Activated naive CD4-positive, alpha-beta T cell treated with anti-CD3 and anti-CD28 coated beads, Interleukin-2, amount 50 U/mL, for 24 hours (primary cell): ENCODE measurements around the gene ATP5ME.
"Not testable (repeated sequence)": the region's sequence is repeated elsewhere in the genome, so short reads cannot be mapped to it uniquely, and the experiment has no call there.

Experiments
- H3K27ac Mint-ChIP-seq: one replicate; pipeline ENCODE4 v1.8.0; 2021; ENCODE audit warnings: mild to moderate bottlenecking, mixed read lengths
- H3K27me3 Mint-ChIP-seq: one replicate; pipeline ENCODE4 v1.8.0; 2021; ENCODE audit warnings: mixed read lengths
- H3K36me3 Mint-ChIP-seq: one replicate; pipeline ENCODE4 v1.8.0; 2021; ENCODE audit warnings: mixed read lengths
- H3K4me1 Mint-ChIP-seq: one replicate; pipeline ENCODE4 v1.8.0; 2021; ENCODE audit warnings: mixed read lengths
- H3K4me3 Mint-ChIP-seq: one replicate; pipeline ENCODE4 v1.8.0; 2021; ENCODE audit warnings: mild to moderate bottlenecking, mixed read lengths
- H3K9me3 Mint-ChIP-seq: one replicate; pipeline ENCODE4 v1.8.0; 2021; ENCODE audit warnings: mixed read lengths

Gene ATP5ME

GRCh38 chr4:647481-647880, 26.6 kb downstream of the ATP5ME start:
- Mint-ChIP-seq H3K4me3 (no peak overlapping the region), H3K27me3 (peaks cover 9% of the 10 kb centered on the region)

GRCh38 chr4:646460-646859, 27.6 kb downstream of the ATP5ME start:
- H3K36me3 Mint-ChIP-seq, result peaks cover 2% of the 10 kb centered on the region
- no peaks in the 10 kb centered on the region for H3K9me3 Mint-ChIP-seq
- peaks cover 9% of the 10 kb centered on the region for H3K4me1 Mint-ChIP-seq
- peaks cover 9% of the 10 kb centered on the region for H3K27me3 Mint-ChIP-seq
- H3K4me3 Mint-ChIP-seq, result peak overlapping the region; percentile 77
- H3K27ac Mint-ChIP-seq, result peak overlapping the region; percentile 74

More at GRCh38 chr4:647481-647880, 26.6 kb downstream of the ATP5ME start:
- peaks cover 9% of the 10 kb centered on the region for H3K4me1 Mint-ChIP-seq
- H3K9me3 Mint-ChIP-seq, result no peaks in the 10 kb centered on the region
- H3K36me3 Mint-ChIP-seq, result peaks cover 2% of the 10 kb centered on the region
- no peak overlapping the region for H3K27ac Mint-ChIP-seq

- H3K36me3 Mint-ChIP-seq, H3K27ac Mint-ChIP-seq, H3K4me1 Mint-ChIP-seq: not testable (repeated sequence)
Measured at GRCh38 chr4:642366-642765, 31.7 kb downstream of the ATP5ME start.

GRCh38 chr4:637536-638280, 36.4 kb downstream of the ATP5ME start:
- H3K9me3 Mint-ChIP-seq, result peaks cover 7% of the 10 kb centered on the region

More at GRCh38 chr4:642366-642765, 31.7 kb downstream of the ATP5ME start:
- H3K9me3 Mint-ChIP-seq, H3K4me3 Mint-ChIP-seq: not testable (repeated sequence)
- peaks cover 16% of the 10 kb centered on the region for H3K27me3 Mint-ChIP-seq

GRCh38 chr4:636628-637159, 37.4 kb downstream of the ATP5ME start:
- H3K9me3 Mint-ChIP-seq, result peaks cover 10% of the 10 kb centered on the region
- no peak overlapping the region for H3K4me3 Mint-ChIP-seq
- H3K4me1 Mint-ChIP-seq, result no peaks in the 10 kb centered on the region
- no peaks in the 10 kb centered on the region for H3K36me3 Mint-ChIP-seq
- H3K27me3 Mint-ChIP-seq, result peaks cover 7% of the 10 kb centered on the region
- no peak overlapping the region for H3K27ac Mint-ChIP-seq

More at GRCh38 chr4:637536-638280, 36.4 kb downstream of the ATP5ME start:
- Mint-ChIP-seq H3K27me3 (peaks cover 7% of the 10 kb centered on the region), H3K27ac (no peak overlapping the region), H3K4me3 (no peak overlapping the region), H3K4me1 (no peaks in the 10 kb centered on the region), H3K36me3 (no peaks in the 10 kb centered on the region)

GRCh38 chr4:635851-636627, 38.0 kb downstream of the ATP5ME start:
- Mint-ChIP-seq H3K4me1 (no peaks in the 10 kb centered on the region), H3K27ac (no peak overlapping the region), H3K9me3 (peaks cover 8% of the 10 kb centered on the region), H3K27me3 (peaks cover 7% of the 10 kb centered on the region), H3K4me3 (no peak overlapping the region), H3K36me3 (no peaks in the 10 kb centered on the region)

GRCh38 chr4:635066-635835, 38.8 kb downstream of the ATP5ME start:
- H3K27me3 Mint-ChIP-seq, H3K4me3 Mint-ChIP-seq, H3K27ac Mint-ChIP-seq, H3K36me3 Mint-ChIP-seq, H3K9me3 Mint-ChIP-seq, H3K4me1 Mint-ChIP-seq: not testable (repeated sequence)

- Mint-ChIP-seq H3K27me3 (peaks cover 7% of the 10 kb centered on the region), H3K4me1 (no peaks in the 10 kb centered on the region), H3K36me3 (no peaks in the 10 kb centered on the region), H3K9me3 (peaks cover 4% of the 10 kb centered on the region), H3K27ac (no peak overlapping the region), H3K4me3 (no peak overlapping the region)
Measured at GRCh38 chr4:634599-634985, 39.5 kb downstream of the ATP5ME start.

- Mint-ChIP-seq H3K36me3 (no peaks in the 10 kb centered on the region), H3K4me3 (no peak overlapping the region), H3K27me3 (peaks cover 5% of the 10 kb centered on the region), H3K9me3 (peaks cover 4% of the 10 kb centered on the region), H3K4me1 (no peaks in the 10 kb centered on the region), H3K27ac (no peak overlapping the region)
Measured at GRCh38 chr4:633976-634598, 40.0 kb downstream of the ATP5ME start.

GRCh38 chr4:633406-633805, 40.7 kb downstream of the ATP5ME start:
- Mint-ChIP-seq H3K36me3 (no peaks in the 10 kb centered on the region), H3K4me1 (no peaks in the 10 kb centered on the region), H3K27ac (no peak overlapping the region), H3K9me3 (peaks cover 4% of the 10 kb centered on the region), H3K4me3 (no peak overlapping the region), H3K27me3 (peaks cover 1% of the 10 kb centered on the region)

- H3K36me3 Mint-ChIP-seq, result no peaks in the 10 kb centered on the region
- H3K4me1 Mint-ChIP-seq, result no peaks in the 10 kb centered on the region
- H3K4me3 Mint-ChIP-seq, result no peak overlapping the region
- peaks cover 4% of the 10 kb centered on the region for H3K9me3 Mint-ChIP-seq
- no peak overlapping the region for H3K27ac Mint-ChIP-seq
- H3K27me3 Mint-ChIP-seq, result no peaks in the 10 kb centered on the region
Measured at GRCh38 chr4:632926-633325, 41.1 kb downstream of the ATP5ME start.

- no peaks in the 10 kb centered on the region for H3K27me3 Mint-ChIP-seq
- no peak overlapping the region for H3K4me3 Mint-ChIP-seq
- peaks cover 4% of the 10 kb centered on the region for H3K9me3 Mint-ChIP-seq
- no peaks in the 10 kb centered on the region for H3K36me3 Mint-ChIP-seq
- no peaks in the 10 kb centered on the region for H3K4me1 Mint-ChIP-seq
- H3K27ac Mint-ChIP-seq, result no peak overlapping the region
Measured at GRCh38 chr4:632196-632790, 41.8 kb downstream of the ATP5ME start.

GRCh38 chr4:630656-631055, 43.4 kb downstream of the ATP5ME start:
- no peak overlapping the region for H3K4me3 Mint-ChIP-seq
- no peaks in the 10 kb centered on the region for H3K4me1 Mint-ChIP-seq
- no peaks in the 10 kb centered on the region for H3K27me3 Mint-ChIP-seq
- peaks cover 4% of the 10 kb centered on the region for H3K9me3 Mint-ChIP-seq
- no peaks in the 10 kb centered on the region for H3K36me3 Mint-ChIP-seq
- H3K27ac Mint-ChIP-seq, result no peak overlapping the region

GRCh38 chr4:629915-630641, 44.0 kb downstream of the ATP5ME start:
- H3K36me3 Mint-ChIP-seq, result no peaks in the 10 kb centered on the region
- no peak overlapping the region for H3K27ac Mint-ChIP-seq
- H3K4me3 Mint-ChIP-seq, result no peak overlapping the region
- H3K9me3 Mint-ChIP-seq, result peaks cover 4% of the 10 kb centered on the region
- H3K4me1 Mint-ChIP-seq, result no peaks in the 10 kb centered on the region
- H3K27me3 Mint-ChIP-seq, result no peaks in the 10 kb centered on the region
